Measurements from ENCODE around the gene DIPK1C.

GRCh38 chr18:74390900-74391299, 66.2 kb downstream of the DIPK1C start:
- TF ChIP-seq CTCF (conservative IDR thresholded peaks at IDR 0.05) = no peak
- TF ChIP-seq EZH2 (IDR thresholded peaks at IDR 0.05; ENCODE audit: low read depth) = no peak
